HG02870 (cell line): ENCODE data around the gene CELF5.

ENCODE experiments used
- ATAC-seq: cut with Tn5 transposase; IDR thresholded peaks from one replicate; pipeline ENCODE4 v1.9.1; 2021; ENCODE audit warnings: mild to moderate bottlenecking, moderate library complexity; ENCODE audit not compliant: unreplicated experiment

The CELF5 gene

DNA sequence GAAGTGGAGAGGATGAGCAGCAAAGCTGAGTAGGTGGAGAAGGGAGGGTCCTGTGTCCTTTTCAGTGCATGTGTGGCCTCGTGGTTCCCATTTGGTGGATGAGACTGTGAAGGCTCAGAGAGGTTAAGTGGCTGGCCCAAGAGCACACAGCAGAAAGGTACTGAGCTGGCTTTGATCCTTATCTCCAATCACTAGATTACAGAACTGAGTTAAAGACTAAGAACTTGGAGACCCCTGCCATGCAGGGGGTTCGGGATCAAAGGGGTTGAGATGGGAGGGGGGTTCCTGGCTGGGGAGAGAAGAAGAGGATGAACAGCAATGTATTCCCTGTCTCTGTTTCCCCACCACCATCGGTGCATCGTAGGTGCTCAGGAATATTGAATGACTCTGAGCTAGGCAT is 11.8 kb downstream of the CELF5 start:
- ATAC-seq: no peak

DNA sequence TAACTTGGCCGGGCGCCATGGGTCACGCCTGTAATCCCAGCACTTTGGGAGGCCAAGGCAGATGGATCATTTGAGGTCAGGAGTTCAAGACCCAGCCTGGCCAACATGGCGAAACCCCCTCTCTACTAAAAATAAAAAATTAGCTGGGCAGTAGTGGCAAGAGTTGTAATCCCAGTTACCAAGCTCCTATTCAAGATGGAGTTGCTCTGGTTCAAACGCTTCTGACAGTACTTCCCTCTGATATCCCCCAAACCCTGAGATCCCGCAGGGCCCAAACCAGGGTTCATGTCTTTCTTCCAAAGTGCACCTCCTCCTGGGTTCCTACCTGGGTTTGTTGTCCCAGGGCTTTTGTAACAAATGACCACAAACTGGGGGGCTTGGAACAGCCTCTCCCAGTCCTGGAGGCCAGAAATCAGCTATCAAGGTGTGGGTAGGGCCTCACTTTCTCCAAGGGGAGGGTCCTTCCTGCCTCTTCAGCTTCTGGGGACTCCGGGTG is 13.7 kb downstream of the CELF5 start:
- ATAC-seq: no peak

DNA sequence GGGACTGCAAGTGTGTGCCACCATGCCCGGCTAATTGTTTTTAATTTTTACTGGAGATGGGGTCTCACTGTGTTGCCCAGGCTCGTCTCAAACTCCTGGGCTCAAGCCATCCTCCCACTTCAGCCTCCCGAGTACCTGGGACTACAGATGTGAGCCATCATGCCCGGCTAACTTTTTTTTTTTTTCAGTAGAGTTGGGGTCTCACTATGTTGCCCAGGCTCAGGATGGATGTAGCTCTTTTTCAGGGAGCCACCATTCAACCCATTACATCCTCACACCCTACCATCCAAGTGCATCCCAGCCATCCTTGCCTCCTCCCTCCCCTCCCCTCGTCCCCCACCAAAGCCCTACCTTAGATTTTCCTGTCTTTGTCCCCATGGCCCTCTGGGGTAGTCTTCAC is 14.9 kb downstream of the CELF5 start:
- ATAC-seq: no peak

- ATAC-seq: no peak
Observed at GRCh38 chr19:3243819-3244700, 19.6 kb downstream of the CELF5 start.

DNA sequence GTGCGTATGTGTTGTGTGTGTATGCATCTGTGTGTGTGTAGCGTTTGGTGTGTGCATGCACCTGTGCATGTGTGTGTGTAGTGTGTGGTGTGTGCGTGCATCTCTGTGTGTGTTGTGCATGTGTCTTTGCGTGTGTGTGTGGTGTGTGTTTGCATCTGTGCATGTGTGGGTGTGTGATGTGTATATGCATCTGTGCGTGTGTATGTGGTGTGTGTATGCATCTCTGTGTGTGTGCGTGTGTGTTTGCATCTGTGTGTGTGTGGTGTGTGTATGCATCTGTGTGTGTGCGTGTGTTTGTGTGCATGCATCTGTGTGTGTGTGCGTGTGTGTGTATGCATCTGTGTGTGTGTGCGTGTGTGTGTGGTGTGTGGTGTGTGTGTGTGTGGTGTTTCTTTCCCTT is 20.6 kb downstream of the CELF5 start:
- ATAC-seq: no peak

DNA sequence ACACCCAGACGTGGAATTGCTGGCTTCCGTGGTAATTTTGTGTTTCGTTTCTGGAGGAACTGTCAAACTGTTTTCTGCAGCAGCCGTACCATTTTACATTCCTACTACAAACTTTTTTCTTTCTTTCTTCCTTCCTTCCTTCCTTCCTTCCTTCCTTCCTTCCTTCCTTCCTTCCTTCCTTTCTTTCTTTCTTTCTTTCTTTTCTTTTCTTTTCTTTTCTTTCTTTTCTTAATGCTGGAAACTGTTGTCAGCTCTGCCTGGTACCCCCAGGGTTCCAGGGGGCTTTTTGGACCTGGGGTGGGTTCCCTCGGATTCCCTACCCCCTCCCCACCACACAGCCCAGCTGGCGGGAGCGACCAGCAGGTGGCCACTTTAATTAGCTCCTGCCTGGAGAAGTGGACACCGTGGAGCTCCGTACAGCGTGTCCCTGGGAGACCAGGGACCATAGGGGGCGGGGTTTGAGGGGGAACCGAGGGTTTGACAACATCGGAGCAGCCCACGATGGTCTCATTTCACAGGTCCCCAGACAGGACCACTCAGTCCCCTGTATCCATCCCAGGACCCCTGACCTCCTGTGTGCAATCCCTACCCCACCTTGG is 24.4 kb downstream of the CELF5 start:
- ATAC-seq: no peak

GRCh38 chr19:3249408-3249807 is 24.9 kb downstream of the CELF5 start:
- ATAC-seq: no peak

GRCh38 chr19:3250675-3251074 is 26.2 kb downstream of the CELF5 start:
- no peak for ATAC-seq

- no peak for ATAC-seq
Observed at GRCh38 chr19:3251229-3251628, 26.8 kb downstream of the CELF5 start.

- ATAC-seq: no peak
Observed at GRCh38 chr19:3252650-3253049, 28.2 kb downstream of the CELF5 start.

GRCh38 chr19:3253270-3253669 is 28.8 kb downstream of the CELF5 start:
- no peak for ATAC-seq

DNA sequence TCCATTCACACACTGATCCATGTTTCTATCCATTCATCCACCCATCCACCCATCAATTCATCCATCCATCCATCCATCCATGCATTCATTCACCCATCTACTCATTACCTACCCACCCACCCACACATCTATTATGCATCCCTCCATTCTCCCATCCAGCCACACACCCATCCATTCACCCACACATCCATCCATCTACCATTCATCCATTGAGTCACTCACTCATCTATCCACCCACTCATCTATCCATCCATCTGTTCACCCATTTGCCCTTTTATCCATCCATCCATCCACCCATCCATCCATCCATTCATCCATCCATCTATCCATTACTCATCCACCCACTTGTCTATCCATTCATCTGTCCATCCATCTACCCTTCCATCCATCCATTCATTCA is 30.1 kb downstream of the CELF5 start:
- no peak for ATAC-seq

- no peak for ATAC-seq
Observed at GRCh38 chr19:3257071-3257470, 32.6 kb downstream of the CELF5 start.

- no peak for ATAC-seq
Observed at GRCh38 chr19:3262362-3262761, 37.9 kb downstream of the CELF5 start.

DNA sequence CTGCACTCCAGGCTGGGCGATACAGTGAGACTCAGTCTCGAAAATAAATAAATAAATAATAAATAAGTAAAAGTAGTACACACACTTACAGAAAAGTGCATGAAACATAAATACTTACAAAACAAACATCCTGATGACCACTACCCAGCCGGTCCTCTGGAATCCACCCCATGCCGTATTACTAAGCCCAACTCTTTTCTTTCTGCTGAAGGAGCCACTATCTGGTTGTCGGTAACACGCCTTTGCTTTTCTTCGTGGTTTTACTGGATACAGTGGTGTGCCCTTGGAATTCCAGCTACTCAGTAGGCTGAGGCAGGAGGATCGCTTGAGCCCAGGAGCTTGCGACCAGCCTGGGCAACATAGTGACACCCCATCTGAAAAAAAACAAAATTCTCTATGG is 39.4 kb downstream of the CELF5 start:
- no peak for ATAC-seq

DNA sequence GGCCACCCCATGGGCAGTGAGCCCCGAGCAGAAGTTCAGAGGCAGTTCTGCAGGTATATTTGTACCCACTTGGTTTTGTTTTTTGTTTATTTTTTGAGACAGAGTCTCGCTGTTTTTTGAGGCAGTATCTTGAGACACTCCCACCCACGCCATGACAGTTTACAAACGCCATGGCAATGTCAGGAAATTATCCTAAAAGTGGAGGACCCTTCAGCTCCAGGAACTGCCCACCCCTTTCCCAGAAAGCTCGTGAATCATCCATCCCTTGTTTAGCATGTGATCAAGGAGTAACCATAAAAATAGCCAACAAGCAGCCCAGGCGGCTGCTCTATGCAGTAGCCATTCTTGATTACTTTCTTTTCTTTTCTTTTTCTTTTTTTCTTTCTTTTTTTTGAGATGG is 41.0 kb downstream of the CELF5 start:
- no peak for ATAC-seq

DNA sequence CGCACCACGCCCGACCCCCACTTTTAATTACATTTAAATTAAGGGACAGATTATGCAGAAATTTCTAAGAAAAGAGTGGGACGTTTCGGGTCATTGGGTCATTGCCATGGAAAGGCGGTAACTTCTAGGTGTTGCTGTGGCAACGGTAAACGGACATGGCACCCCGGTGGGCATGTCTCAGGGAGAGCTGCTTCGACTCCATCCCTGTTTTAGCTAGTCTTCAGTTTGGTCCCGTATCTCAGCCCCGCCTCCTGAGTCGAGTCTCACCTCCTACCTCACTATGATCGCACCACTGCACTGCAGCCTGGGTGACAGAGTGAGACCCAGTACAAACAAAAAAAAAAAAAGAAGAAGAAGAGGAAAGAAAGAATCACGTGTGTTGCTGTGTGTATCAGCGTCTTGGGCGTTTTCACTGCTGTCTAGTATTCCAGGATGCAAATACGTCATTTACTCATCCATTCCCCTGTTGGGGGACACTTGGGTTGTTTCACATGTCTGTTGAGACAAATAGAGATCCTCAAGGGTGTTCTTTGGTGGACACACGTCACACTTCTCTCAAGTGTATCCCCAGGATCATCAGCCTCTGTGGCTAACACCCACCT is 41.7 kb downstream of the CELF5 start:
- ATAC-seq: no peak

DNA sequence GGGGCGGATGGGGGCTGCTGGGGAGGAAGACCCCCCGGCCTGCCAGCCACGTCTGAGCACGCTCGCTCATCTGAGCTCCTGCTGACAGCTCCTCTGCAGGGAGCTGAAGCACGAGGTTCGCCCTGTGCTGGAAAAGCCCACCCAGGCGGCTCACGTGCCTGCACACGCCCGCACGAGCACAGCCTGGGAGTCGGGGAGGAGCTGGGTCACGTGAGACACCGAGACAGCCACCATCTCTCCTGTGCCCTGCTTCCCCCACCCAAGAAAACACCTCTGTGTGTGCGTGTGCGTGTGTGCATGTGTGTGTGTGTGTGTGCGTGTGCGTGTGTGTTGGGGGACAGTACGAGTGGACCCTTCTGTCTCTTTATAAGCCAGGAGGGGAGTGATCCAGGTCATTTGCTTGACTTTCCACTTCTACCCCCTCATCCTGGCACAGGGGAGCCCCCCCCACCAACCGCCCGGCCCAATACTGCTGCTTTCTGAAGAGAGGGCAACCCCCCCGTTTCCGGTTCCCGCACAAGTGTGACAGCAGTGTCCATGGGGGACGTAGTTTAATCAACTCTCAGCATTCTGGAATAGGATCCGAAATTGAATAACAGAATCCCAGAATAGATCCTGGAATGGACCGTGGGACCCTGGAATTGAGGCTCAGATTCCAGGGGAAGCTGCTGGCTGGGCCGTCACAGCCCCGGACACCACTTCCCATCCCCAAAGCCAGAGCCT is 42.5 kb downstream of the CELF5 start:
- no peak for ATAC-seq

- no peak for ATAC-seq
Observed at GRCh38 chr19:3268326-3268725, 43.9 kb downstream of the CELF5 start.

DNA sequence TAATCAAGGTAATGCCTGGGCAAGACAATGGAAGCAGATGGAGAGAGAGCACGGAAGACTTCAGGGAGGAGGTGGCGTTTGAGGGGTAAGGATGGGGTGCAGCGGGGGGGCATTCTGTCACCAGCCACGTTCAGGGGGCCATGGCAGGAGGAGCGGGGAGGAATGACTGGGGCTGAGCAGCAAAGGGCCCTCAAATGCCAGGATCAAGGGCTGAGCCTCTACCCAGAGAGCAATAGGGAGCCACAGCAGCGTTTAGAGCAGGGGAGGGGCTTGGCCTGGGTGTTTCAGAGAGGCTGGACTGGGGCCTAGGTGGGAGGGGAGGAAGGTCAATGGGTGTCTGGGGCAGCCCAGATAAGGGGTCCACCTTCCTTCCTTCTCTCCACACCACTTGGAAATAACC is 44.3 kb downstream of the CELF5 start:
- no peak for ATAC-seq

- ATAC-seq: no peak
Observed at GRCh38 chr19:3269916-3270671, 45.6 kb downstream of the CELF5 start.
